HFFc6 (cell line): Measurements from ENCODE around the gene CHST12. TPM values are rescaled to one million over a fixed set of nuclear protein-coding genes. Genes with fewer than 3 reads are reported as not detected.

Source experiments
- DNase-seq: peaks from one replicate; pipeline ENCODE4 v3.0.0-alpha.2; 2018
- H3K27ac Mint-ChIP-seq: 2 replicates; pipeline ENCODE4 v1.8.0; 2020; ENCODE audit warnings: mild to moderate bottlenecking, mixed read lengths
- H3K27me3 Mint-ChIP-seq: 2 replicates; pipeline ENCODE4 v1.8.0; 2021; ENCODE audit warnings: mild to moderate bottlenecking, moderate library complexity, mixed read lengths; ENCODE audit not compliant: insufficient read depth
- H3K36me3 Mint-ChIP-seq: 2 replicates; pipeline ENCODE4 v1.8.0; 2021; ENCODE audit warnings: low read depth, mixed read lengths
- H3K4me1 Mint-ChIP-seq: 2 replicates; pipeline ENCODE4 v1.8.0; 2020; ENCODE audit warnings: low read depth, mixed read lengths
- H3K4me3 Mint-ChIP-seq: 2 replicates; pipeline ENCODE4 v1.8.0; 2020; ENCODE audit warnings: mild to moderate bottlenecking, moderate library complexity, mixed read lengths
- H3K9me3 Mint-ChIP-seq: 2 replicates; pipeline ENCODE4 v1.8.0; 2020; ENCODE audit warnings: mild to moderate bottlenecking, mixed read lengths
- long read RNA-seq: library from polyadenylated mRNA; unstranded; transcript quantifications from one replicate; pipeline ENCODE4 v2.0.0, GENCODE V29; 2019
- total RNA-seq, 6 experiments: library from RNA; stranded (reverse); fragmentation: NEBNext Ultra II Directional; extraction: Animal tissue kit (Norgen Biotek cat#: 25700); gene quantifications; 2 replicates in 1 of 6; 3 replicates in 5 of 6; pipeline ENCODE4 v1.2.3, GENCODE V29; 2021
- TF ChIP-seq, protein P1 (sequence below): fragments of 200-600 bp; sonication (generic); IDR thresholded peaks from 2 replicates; pipeline ENCODE4 v1.5.0; 2021; ENCODE audit warnings: antibody characterized with exemption, mild to moderate bottlenecking

Gene CHST12
- total RNA-seq: 10 to 100 TPM; 25.7 to 31.4 (median 27.2) TPM
- long read RNA-seq, full-length matches to known transcripts: 54 of 81 reads
- long read RNA-seq, partial matches to known transcripts: 9 of 81 reads
- long read RNA-seq, other reads (novel, unspliced or antisense): 18 of 81 reads

DNA sequence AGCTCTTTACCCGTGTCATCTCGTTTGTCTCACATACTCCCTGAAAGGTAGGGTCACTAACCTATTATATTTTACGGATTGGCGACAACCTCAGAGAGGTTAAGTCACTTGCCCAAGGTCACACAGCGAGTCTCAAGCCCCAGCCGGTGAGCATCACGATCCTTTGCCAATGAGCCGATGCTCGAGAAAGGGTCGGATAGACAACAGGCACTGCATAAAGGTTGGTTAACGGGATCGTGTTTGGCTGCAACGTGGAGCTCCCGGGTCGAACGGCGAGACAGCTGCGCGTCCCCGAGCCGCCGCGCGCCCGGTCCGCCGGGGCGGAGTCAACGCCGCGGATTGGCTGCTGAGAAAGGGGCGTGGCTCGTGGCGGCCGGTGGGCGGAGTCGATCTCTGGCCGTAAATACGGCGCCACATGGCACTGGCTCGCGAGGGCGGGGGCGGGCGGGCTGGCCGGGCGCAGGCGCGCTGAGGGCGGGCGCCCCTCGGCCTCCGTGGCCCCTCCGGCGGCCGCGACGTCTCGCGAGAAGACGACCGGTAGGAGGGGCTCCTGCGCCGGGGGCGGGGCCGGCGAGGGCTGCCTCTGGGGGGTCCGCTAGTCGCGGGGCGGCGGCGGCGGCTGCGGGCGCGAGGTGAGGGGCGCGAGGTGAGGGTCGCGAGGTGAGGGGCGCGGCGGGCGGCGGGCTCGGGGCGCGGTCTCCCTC lies at the start of gene CHST12:
Gene CHST12, plus strand, starts transcription at position 598 of the 704 bp plus-strand sequence. CDS start 29,029 bp downstream, outside the sequence.
- no peaks in the 10 kb centered on the region for H3K9me3 Mint-ChIP-seq
- H3K27me3 Mint-ChIP-seq: peaks cover 2% of the 10 kb centered on the region
- peaks cover 45% of the 10 kb centered on the region for H3K4me1 Mint-ChIP-seq
- H3K4me3 Mint-ChIP-seq: peak within 1 kb of the TSS; percentile 90
- peak within 1 kb of the TSS; percentile 59; the same call in 1 of the 2 replicates for H3K27ac Mint-ChIP-seq
- H3K36me3 Mint-ChIP-seq: peaks cover 5% of the 10 kb centered on the region; the same call in 1 of the 2 replicates
- peak; percentile 90 for DNase-seq
- TF ChIP-seq, protein P1, sequence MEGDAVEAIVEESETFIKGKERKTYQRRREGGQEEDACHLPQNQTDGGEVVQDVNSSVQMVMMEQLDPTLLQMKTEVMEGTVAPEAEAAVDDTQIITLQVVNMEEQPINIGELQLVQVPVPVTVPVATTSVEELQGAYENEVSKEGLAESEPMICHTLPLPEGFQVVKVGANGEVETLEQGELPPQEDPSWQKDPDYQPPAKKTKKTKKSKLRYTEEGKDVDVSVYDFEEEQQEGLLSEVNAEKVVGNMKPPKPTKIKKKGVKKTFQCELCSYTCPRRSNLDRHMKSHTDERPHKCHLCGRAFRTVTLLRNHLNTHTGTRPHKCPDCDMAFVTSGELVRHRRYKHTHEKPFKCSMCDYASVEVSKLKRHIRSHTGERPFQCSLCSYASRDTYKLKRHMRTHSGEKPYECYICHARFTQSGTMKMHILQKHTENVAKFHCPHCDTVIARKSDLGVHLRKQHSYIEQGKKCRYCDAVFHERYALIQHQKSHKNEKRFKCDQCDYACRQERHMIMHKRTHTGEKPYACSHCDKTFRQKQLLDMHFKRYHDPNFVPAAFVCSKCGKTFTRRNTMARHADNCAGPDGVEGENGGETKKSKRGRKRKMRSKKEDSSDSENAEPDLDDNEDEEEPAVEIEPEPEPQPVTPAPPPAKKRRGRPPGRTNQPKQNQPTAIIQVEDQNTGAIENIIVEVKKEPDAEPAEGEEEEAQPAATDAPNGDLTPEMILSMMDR: no peak

GRCh38 chr7:2353936-2354185 lies 49.5 kb upstream of the CHST12 start:
- peak overlapping the region; percentile 97 for H3K4me3 Mint-ChIP-seq
- peaks cover 13% of the 10 kb centered on the region for H3K4me1 Mint-ChIP-seq
- TF ChIP-seq, protein P1: no peak
- H3K9me3 Mint-ChIP-seq: no peaks in the 10 kb centered on the region
- H3K27ac Mint-ChIP-seq: peak overlapping the region; percentile 100
- H3K36me3 Mint-ChIP-seq: peaks cover 19% of the 10 kb centered on the region
- DNase-seq: peak; percentile 76
- H3K27me3 Mint-ChIP-seq: peaks cover 2% of the 10 kb centered on the region; the same call in 1 of the 2 replicates

GRCh38 chr7:2354186-2354938 lies 49.0 kb upstream of the CHST12 start, which contains the start of gene EIF3B:
Gene EIF3B, plus strand, starts transcription at chr7:2354827. Its CDS starts 95 bp downstream, at chr7:2354922.
- H3K27ac Mint-ChIP-seq: peak within 1 kb of the TSS; percentile 100
- peak within 1 kb of the TSS; percentile 97 for H3K4me3 Mint-ChIP-seq
- TF ChIP-seq, protein P1: no peak; the same call in 1 of the 2 replicates
- H3K9me3 Mint-ChIP-seq: no peaks in the 10 kb centered on the region
- peaks cover 18% of the 10 kb centered on the region for H3K4me1 Mint-ChIP-seq
- peaks cover 23% of the 10 kb centered on the region for H3K36me3 Mint-ChIP-seq
- DNase-seq: peak; percentile 90
- peaks cover 2% of the 10 kb centered on the region; the same call in 1 of the 2 replicates for H3K27me3 Mint-ChIP-seq

- Mint-ChIP-seq H3K36me3 (peaks cover 23% of the 10 kb centered on the region), H3K9me3 (no peaks in the 10 kb centered on the region), H3K4me1 (peaks cover 25% of the 10 kb centered on the region), H3K27ac (peak overlapping the region; percentile 100), H3K27me3 (peaks cover 2% of the 10 kb centered on the region; the same call in 1 of the 2 replicates), H3K4me3 (peak overlapping the region; percentile 97)
- DNase-seq: peak; percentile 3
- TF ChIP-seq, protein P1: no peak
Measured at GRCh38 chr7:2354939-2355704, 48.3 kb upstream of the CHST12 start.

GRCh38 chr7:2355705-2356008 lies 47.8 kb upstream of the CHST12 start:
- H3K36me3 Mint-ChIP-seq: peaks cover 25% of the 10 kb centered on the region

More at GRCh38 chr7:2355705-2356008, 47.8 kb upstream of the CHST12 start:
- H3K27me3 Mint-ChIP-seq: peaks cover 2% of the 10 kb centered on the region; the same call in 1 of the 2 replicates
- no peaks in the 10 kb centered on the region for H3K9me3 Mint-ChIP-seq
- peak overlapping the region; percentile 83 for H3K27ac Mint-ChIP-seq
- H3K4me3 Mint-ChIP-seq: peak overlapping the region; percentile 96
- TF ChIP-seq, protein P1: no peak
- no peak for DNase-seq
- H3K4me1 Mint-ChIP-seq: peaks cover 30% of the 10 kb centered on the region
